HepG2 (cell line): ENCODE results near the gene PIAS3. TPM values are rescaled to one million over a fixed set of nuclear protein-coding genes. Genes with fewer than 3 reads are reported as not detected.

Source experiments
- FOXP1 ChIP-seq, 2 experiments: fragments of 450-650 bp in 1 of 2; IDR thresholded peaks; 2 replicates each; pipeline ENCODE4 v1.6.1; 2017 to 2018; ENCODE audit warnings: antibody characterized with exemption in 1 of 2
- HBP1 ChIP-seq: IDR thresholded peaks from 2 replicates; pipeline ENCODE4 v1.6.1; 2016; ENCODE audit warnings: low read depth, control low read depth
- KMT2A ChIP-seq: sonication (generic); formaldehyde crosslinking; IDR thresholded peaks from 2 replicates; pipeline ENCODE4 v1.4.0; 2020; ENCODE audit warnings: missing genetic modification reagents
- MAX ChIP-seq: IDR thresholded peaks from 2 replicates; pipeline ENCODE4 v1.6.1; 2012; ENCODE audit warnings: inconsistent platforms
- MLLT10 ChIP-seq: sonication (generic); formaldehyde crosslinking; IDR thresholded peaks from 2 replicates; pipeline ENCODE4 v1.4.0; 2020; ENCODE audit warnings: missing genetic modification reagents
- NCOA5 ChIP-seq: sonication (generic); formaldehyde crosslinking; IDR thresholded peaks from 2 replicates; pipeline ENCODE4 v1.4.0; 2020; ENCODE audit warnings: missing genetic modification reagents
- SIX4 ChIP-seq: sonication (generic); formaldehyde crosslinking; IDR thresholded peaks from 2 replicates; pipeline ENCODE4 v1.4.0; 2020; ENCODE audit warnings: missing genetic modification reagents
- TERF1 ChIP-seq: sonication (generic); formaldehyde crosslinking; IDR thresholded peaks from 2 replicates; pipeline ENCODE4 v1.8.0; 2022; ENCODE audit warnings: mild to moderate bottlenecking, missing genetic modification reagents, moderate library complexity
- ZBTB1 ChIP-seq: sonication (generic); formaldehyde crosslinking; IDR thresholded peaks from 2 replicates; pipeline ENCODE4 v1.4.0; 2020; ENCODE audit warnings: missing genetic modification reagents, borderline replicate concordance
- ZNF335 ChIP-seq: sonication (generic); formaldehyde crosslinking; IDR thresholded peaks from 2 replicates; pipeline ENCODE4 v1.4.0; 2020; ENCODE audit warnings: missing genetic modification reagents
- ZNF556 ChIP-seq: sonication (generic); formaldehyde crosslinking; IDR thresholded peaks from 2 replicates; pipeline ENCODE4 v1.4.0; 2020; ENCODE audit warnings: mild to moderate bottlenecking, missing genetic modification reagents, borderline replicate concordance
- ZNF703 ChIP-seq: sonication (generic); formaldehyde crosslinking; IDR thresholded peaks from 2 replicates; pipeline ENCODE4 v1.5.1; 2020; ENCODE audit warnings: missing genetic modification reagents, mild to moderate bottlenecking, moderate library complexity, borderline replicate concordance
- ZNF740 ChIP-seq: sonication (generic); formaldehyde crosslinking; IDR thresholded peaks from 2 replicates; pipeline ENCODE4 v1.4.0; 2020; ENCODE audit warnings: missing genetic modification reagents
- polyA plus RNA-seq, 8 experiments: library from polyadenylated mRNA; depleted of rRNA in 3 of 8; stranded (reverse) in 7 of 8; unstranded in 1 of 8; fragments of >200 nt; fragmentation: Illumina TruSeq in 4 of 8; extraction: Trizol in 4 of 8; gene quantifications; 2 replicates each; pipeline versions ENCODE4 v1.2.1 to v1.2.3, GENCODE V29; 2011 to 2016; ENCODE audit warnings: low read depth in 4 of 8, missing spikeins in 1 of 8, mixed read lengths in 1 of 8; ENCODE audit not compliant: insufficient read depth in 1 of 8
- total RNA-seq, 5 experiments: library from RNA; depleted of rRNA; stranded (reverse); fragments of >200 nt; fragmentation: Illumina TruSeq; extraction: Trizol; gene quantifications; 2 replicates each; pipeline ENCODE4 v1.2.3, GENCODE V29; 2016; ENCODE audit warnings: low read depth in 1 of 5
- TF ChIP-seq, protein P1 (sequence below): sonication (generic); formaldehyde crosslinking; IDR thresholded peaks from 2 replicates; pipeline ENCODE4 v1.4.0; 2020; ENCODE audit warnings: missing genetic modification reagents

Gene PIAS3
- total and polyA plus RNA-seq, 2 of the 13 experiments (the other 11 are each of a cell fraction or from before 2014, with no cell fraction given), result 3.7 to 8.0 TPM

- TF ChIP-seq, protein P1, sequence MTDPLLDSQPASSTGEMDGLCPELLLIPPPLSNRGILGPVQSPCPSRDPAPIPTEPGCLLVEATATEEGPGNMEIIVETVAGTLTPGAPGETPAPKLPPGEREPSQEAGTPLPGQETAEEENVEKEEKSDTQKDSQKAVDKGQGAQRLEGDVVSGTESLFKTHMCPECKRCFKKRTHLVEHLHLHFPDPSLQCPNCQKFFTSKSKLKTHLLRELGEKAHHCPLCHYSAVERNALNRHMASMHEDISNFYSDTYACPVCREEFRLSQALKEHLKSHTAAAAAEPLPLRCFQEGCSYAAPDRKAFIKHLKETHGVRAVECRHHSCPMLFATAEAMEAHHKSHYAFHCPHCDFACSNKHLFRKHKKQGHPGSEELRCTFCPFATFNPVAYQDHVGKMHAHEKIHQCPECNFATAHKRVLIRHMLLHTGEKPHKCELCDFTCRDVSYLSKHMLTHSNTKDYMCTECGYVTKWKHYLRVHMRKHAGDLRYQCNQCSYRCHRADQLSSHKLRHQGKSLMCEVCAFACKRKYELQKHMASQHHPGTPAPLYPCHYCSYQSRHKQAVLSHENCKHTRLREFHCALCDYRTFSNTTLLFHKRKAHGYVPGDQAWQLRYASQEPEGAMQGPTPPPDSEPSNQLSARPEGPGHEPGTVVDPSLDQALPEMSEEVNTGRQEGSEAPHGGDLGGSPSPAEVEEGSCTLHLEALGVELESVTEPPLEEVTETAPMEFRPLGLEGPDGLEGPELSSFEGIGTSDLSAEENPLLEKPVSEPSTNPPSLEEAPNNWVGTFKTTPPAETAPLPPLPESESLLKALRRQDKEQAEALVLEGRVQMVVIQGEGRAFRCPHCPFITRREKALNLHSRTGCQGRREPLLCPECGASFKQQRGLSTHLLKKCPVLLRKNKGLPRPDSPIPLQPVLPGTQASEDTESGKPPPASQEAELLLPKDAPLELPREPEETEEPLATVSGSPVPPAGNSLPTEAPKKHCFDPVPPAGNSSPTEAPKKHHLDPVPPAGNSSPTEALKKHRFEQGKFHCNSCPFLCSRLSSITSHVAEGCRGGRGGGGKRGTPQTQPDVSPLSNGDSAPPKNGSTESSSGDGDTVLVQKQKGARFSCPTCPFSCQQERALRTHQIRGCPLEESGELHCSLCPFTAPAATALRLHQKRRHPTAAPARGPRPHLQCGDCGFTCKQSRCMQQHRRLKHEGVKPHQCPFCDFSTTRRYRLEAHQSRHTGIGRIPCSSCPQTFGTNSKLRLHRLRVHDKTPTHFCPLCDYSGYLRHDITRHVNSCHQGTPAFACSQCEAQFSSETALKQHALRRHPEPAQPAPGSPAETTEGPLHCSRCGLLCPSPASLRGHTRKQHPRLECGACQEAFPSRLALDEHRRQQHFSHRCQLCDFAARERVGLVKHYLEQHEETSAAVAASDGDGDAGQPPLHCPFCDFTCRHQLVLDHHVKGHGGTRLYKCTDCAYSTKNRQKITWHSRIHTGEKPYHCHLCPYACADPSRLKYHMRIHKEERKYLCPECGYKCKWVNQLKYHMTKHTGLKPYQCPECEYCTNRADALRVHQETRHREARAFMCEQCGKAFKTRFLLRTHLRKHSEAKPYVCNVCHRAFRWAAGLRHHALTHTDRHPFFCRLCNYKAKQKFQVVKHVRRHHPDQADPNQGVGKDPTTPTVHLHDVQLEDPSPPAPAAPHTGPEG (CRISPR knock-in tag), result peak; percentile 80
- TF ChIP-seq ZNF703 (CRISPR knock-in tag) (no peak), ZNF335 (CRISPR knock-in tag) (0 out of 2 replicates have a peak, but pooled peaks have one; percentile 32), SIX4 (CRISPR knock-in tag) (peak; percentile 99), MLLT10 (CRISPR knock-in tag) (no peak), NCOA5 (CRISPR knock-in tag) (no peak), FOXP1 (IDR thresholded peaks at IDR 0.05) (no peak), FOXP1 (CRISPR knock-in tag; IDR thresholded peaks at IDR 0.05) (peak; percentile 74), ZBTB1 (CRISPR knock-in tag) (no peak), TERF1 (no peak), HBP1 (CRISPR knock-in tag) (no peak), ZNF740 (CRISPR knock-in tag) (no peak), KMT2A (CRISPR knock-in tag) (no peak), MAX (no peak; the same call in 1 of the 2 replicates), ZNF556 (no peak)
Observed at GRCh38 chr1:145891587-145892485, 33.0 kb upstream of the PIAS3 start (continued).
